Measurements from ENCODE around the gene CDH23.

Gene CDH23

GRCh38 chr10:71697938-71698709 is 301.4 kb downstream of the CDH23 start:
- in situ Hi-C loops (cut with HindIII; ENCODE audit: low sequenced_read_pairs): no loop called here
- DNase-seq (ENCODE audit: low read depth, low spot score): no peak
- TF ChIP-seq CTCF (IDR thresholded peaks at IDR 0.05; ENCODE audit: low read depth, low read length): no peak
- H3K4me3 ChIP-seq (ENCODE audit: low read depth, low read length): no peak overlapping the region

DNA sequence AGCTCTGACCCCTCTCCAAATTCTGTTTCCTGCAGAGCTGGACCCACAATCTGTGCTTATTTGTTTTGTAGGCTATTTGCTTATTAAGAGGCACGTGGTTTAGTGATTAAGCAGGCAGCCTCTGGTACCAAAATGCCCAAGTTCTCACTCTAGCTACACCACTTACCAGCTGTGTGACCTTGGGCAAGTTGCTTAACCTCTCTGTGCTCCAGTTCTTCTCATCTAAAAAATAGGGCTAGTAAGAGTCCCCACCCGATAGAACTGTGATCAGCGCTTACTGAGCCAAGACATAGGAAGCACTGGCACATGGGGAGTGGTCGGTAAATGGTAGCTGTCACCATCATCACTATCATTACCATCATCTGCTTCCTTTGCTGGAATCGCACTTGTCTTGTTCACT is 302.0 kb downstream of the CDH23 start:
- H3K4me3 ChIP-seq (ENCODE audit: low read depth, low read length): no peak overlapping the region
- no peak for TF ChIP-seq CTCF (IDR thresholded peaks at IDR 0.05; ENCODE audit: low read depth, low read length)
- DNase-seq (ENCODE audit: low read depth, low spot score): no peak
- in situ Hi-C loops (cut with HindIII; ENCODE audit: low sequenced_read_pairs): no loop called here

DNA sequence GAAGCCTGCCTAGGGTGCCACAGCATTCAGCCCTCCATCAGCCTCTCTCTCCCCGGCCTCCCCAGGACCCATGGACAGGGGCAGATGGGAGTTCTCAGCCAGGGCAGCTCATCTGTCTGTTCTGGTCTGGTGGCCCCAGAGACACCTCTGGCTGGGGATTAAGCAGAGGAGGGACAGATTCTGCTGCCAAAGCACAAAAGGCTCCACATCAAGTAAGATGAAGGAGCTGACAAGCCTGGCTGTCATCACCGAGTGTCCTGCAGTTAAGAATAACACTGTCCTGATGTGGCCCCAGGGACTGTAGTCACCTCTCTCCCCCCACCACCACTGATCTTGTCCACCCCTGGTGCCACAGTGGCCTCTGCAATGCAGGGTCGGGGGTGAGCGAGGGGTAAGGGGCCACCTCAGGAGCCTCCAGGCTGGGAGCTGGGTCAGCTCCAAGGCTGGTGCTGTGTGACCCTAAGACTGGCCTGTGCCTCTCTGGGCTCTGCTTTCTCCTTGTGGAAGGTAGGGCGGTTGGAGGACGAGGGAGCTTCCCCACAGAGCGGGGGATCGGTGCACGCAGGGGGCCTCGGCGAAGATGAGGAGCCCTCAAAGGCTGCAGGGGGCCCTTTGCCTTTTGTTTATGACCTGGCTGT is 304.1 kb downstream of the CDH23 start:
- no peak for DNase-seq (ENCODE audit: low read depth, low spot score)
- H3K4me3 ChIP-seq (ENCODE audit: low read depth, low read length): no peak overlapping the region

GRCh38 chr10:71701496-71702132 is 304.9 kb downstream of the CDH23 start:
- TF ChIP-seq CTCF (IDR thresholded peaks at IDR 0.05; ENCODE audit: low read depth, low read length): no peak
- no peak overlapping the region for H3K4me3 ChIP-seq (ENCODE audit: low read depth, low read length)
- no peak for DNase-seq (ENCODE audit: low read depth, low spot score)
- in situ Hi-C loops (cut with HindIII; ENCODE audit: low sequenced_read_pairs): no loop called here

More for the DNA sequence above, 304.1 kb downstream of the CDH23 start:
- no peak for TF ChIP-seq CTCF (IDR thresholded peaks at IDR 0.05; ENCODE audit: low read depth, low read length)
- in situ Hi-C loops (cut with HindIII; ENCODE audit: low sequenced_read_pairs): no loop called here

DNA sequence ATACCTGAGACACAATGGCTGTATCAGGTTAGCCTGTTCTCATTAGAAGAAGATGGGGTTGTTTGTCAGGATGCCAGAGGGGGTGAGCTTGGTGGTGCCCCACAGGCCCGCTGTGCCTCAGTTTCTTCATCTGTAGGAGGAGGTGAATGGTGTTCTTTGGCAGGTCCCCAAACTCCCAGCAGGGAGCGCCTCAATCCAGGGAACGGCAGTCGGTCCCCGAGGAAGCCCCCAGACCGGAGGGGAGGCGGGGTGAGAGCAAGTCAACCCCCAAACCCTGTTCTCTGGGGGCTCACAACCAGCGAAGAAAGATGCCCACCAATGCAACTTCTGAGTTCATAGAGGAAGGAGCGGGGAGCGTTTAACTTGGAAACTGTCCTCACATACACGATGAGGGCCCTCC is 306.9 kb downstream of the CDH23 start:
- in situ Hi-C loops (cut with HindIII; ENCODE audit: low sequenced_read_pairs): no loop called here

GRCh38 chr10:71704816-71705215 is 308.1 kb downstream of the CDH23 start:
- DNase-seq (ENCODE audit: low read depth, low spot score): no peak
- no peak for TF ChIP-seq CTCF (IDR thresholded peaks at IDR 0.05; ENCODE audit: low read depth, low read length)
- in situ Hi-C loops (cut with HindIII; ENCODE audit: low sequenced_read_pairs): no loop called here
- H3K4me3 ChIP-seq (ENCODE audit: low read depth, low read length): no peak overlapping the region

More for the DNA sequence above, 306.9 kb downstream of the CDH23 start:
- no peak for DNase-seq (ENCODE audit: low read depth, low spot score)
- no peak overlapping the region for H3K4me3 ChIP-seq (ENCODE audit: low read depth, low read length)
- TF ChIP-seq CTCF (IDR thresholded peaks at IDR 0.05; ENCODE audit: low read depth, low read length): no peak

Data from astrocyte of the spinal cord (primary cell).